ENCODE measurements around the gene ATXN2. TPM values are rescaled to one million over a fixed set of nuclear protein-coding genes. Genes with fewer than 3 reads are reported as not detected.

ATXN2 gene
- total and polyA plus RNA-seq, 2 of the 4 experiments (the other 2 are of a cell fraction): 12.4 to 66.5 TPM

- Histone ChIP-seq H2AK9ac (replicated peaks; ENCODE audit: low read depth, low read length, poor library complexity) (peak overlapping the region; percentile 76), H2BK5ac (ENCODE audit: low read depth, low read length, poor library complexity, severe bottlenecking) (no peak overlapping the region), H2BK20ac (ENCODE audit: low read depth, low read length) (no peak overlapping the region), H3K9me3 (ENCODE audit: control insufficient read depth, insufficient read depth, low read length) (no peaks in the 10 kb centered on the region), H3K56ac (ENCODE audit: extremely low read depth, insufficient read depth, low read length) (0 out of 2 replicates have a peak overlapping the region, but pooled peaks have one; percentile 21), H2BK120ac (ENCODE audit: low read depth, low read length) (peak overlapping the region; percentile 66), H3K14ac (replicated peaks; ENCODE audit: low read depth, low read length) (0 out of 2 replicates have a peak overlapping the region, but pooled peaks have one; percentile 33), H4K91ac (ENCODE audit: insufficient read depth, low read depth, low read length) (peak overlapping the region; percentile 78), H3K9me1 (ENCODE audit: insufficient read depth, low read length) (peaks cover 12% of the 10 kb centered on the region), H3K27me3 (ENCODE audit: control insufficient read depth, insufficient read depth, low read length) (no peaks in the 10 kb centered on the region), H2AFZ (replicated peaks; ENCODE audit: low read length, poor library complexity) (peak overlapping the region; percentile 94), H4K20me1 (ENCODE audit: insufficient read depth, low read length) (peaks cover 18% of the 10 kb centered on the region), H3K27ac (ENCODE audit: insufficient read depth, low read length) (peak overlapping the region; percentile 2; the same call in 1 of the 2 replicates), H3K4me2 (ENCODE audit: low read depth, low read length) (peak overlapping the region; percentile 52), H3K18ac (ENCODE audit: low read depth, low read length) (no peak overlapping the region; the same call in 1 of the 2 replicates), H3K79me1 (ENCODE audit: low read depth in 1 of 2, low read length in 2 of 2) (peaks cover 4 to 40% of the 10 kb centered on the region in 2 experiments; a peak in 3 of 4 replicates), H3K23ac (ENCODE audit: low read depth, low read length) (0 out of 2 replicates have a peak overlapping the region, but pooled peaks have one; percentile 17), H4K8ac (ENCODE audit: low read depth in 2 of 2, low read length in 2 of 2) (peak overlapping the region; percentile 78 to 93; a peak in 2 of 4 replicates), H4K5ac (ENCODE audit: low read depth, low read length) (no peak overlapping the region; the same call in 1 of the 2 replicates), H3K36me3 (ENCODE audit: control insufficient read depth, insufficient read depth, low read length) (no peaks in the 10 kb centered on the region), H3K4me3 (ENCODE audit: insufficient read depth, low read depth, low read length) (peak overlapping the region; percentile 55), H2AK5ac (ENCODE audit: low read depth, low read length) (peak overlapping the region; percentile 77; the same call in 1 of the 2 replicates), H3K4ac (ENCODE audit: low read depth, low read length) (peak overlapping the region; percentile 38), H3K4me1 (ENCODE audit: control insufficient read depth, insufficient read depth, low read length) (peaks cover 24% of the 10 kb centered on the region), H2BK15ac (ENCODE audit: low read depth, low read length) (0 out of 3 replicates have a peak overlapping the region, but pooled peaks have one; percentile 42), H3K9ac (ENCODE audit: low read depth, low read length) (0 out of 2 replicates have a peak overlapping the region, but pooled peaks have one; percentile 21)
- ATAC-seq (ENCODE audit: low read depth) (peak; percentile 88), DNase-seq (peak; percentile 86)
- intact Hi-C loops (cut with micrococcal nuclease) (no loop called here), dilution Hi-C loops (cut with HindIII; ENCODE audit: low sequenced_read_pairs, unreplicated experiment) (no loop called here), in situ Hi-C loops (cut with MboI; ENCODE audit: low sequenced_read_pairs) (no loop called here)
- ChIA-PET CTCF (no interaction called here), POLR2A (ENCODE audit: unreplicated experiment) (no interaction called here)
- BruUV-seq (replicated peaks): no TSS peak
- 0 out of 2 replicates have a peak, but pooled peaks have one; percentile 12 for TF ChIP-seq RFX5 (IDR thresholded peaks at IDR 0.05; ENCODE audit: low read depth, low read length)
- TF ChIP-seq CTCF (conservative IDR thresholded peaks at IDR 0.05; ENCODE audit: low read depth, low read length): peak; percentile 32; the same call in 1 of the 2 replicates
- peak; percentile 82 for TF ChIP-seq BHLHE40 (IDR thresholded peaks at IDR 0.05; ENCODE audit: low read depth, low read length)
- no peak for TF ChIP-seq MAFK (IDR thresholded peaks at IDR 0.05; ENCODE audit: low read depth, low read length)
- no peak for TF ChIP-seq CHD1 (IDR thresholded peaks at IDR 0.05; ENCODE audit: low read depth, low read length)
- TF ChIP-seq, protein P1, sequence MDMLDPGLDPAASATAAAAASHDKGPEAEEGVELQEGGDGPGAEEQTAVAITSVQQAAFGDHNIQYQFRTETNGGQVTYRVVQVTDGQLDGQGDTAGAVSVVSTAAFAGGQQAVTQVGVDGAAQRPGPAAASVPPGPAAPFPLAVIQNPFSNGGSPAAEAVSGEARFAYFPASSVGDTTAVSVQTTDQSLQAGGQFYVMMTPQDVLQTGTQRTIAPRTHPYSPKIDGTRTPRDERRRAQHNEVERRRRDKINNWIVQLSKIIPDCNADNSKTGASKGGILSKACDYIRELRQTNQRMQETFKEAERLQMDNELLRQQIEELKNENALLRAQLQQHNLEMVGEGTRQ (IDR thresholded peaks at IDR 0.05; ENCODE audit: low read depth, low read length): peak; percentile 85
- no peak for TF ChIP-seq MXI1 (IDR thresholded peaks at IDR 0.05; ENCODE audit: borderline replicate concordance, low read depth, low read length)
- TF ChIP-seq CEBPB (IDR thresholded peaks at IDR 0.05; ENCODE audit: low read depth, low read length): peak; percentile 73
- 11% methylated on average over 5 of the region's 59 CpGs; no CpG with 5 or more reads in 1 of the 2 experiments for WGBS, 2 experiments (ENCODE audit: extremely low coverage in 2 of 2, insufficient read length in 1 of 2)
Observed at GRCh38 chr12:111405149-111405858, 193.8 kb downstream of the ATXN2 start.
